ENCODE results near the gene C9orf72.
"Not testable (repeated sequence)": the region's sequence is repeated elsewhere in the genome, so short reads cannot be mapped to it uniquely, and the experiment has no call there.

C9orf72 gene

GRCh38 chr9:27618066-27618465, 44.8 kb upstream of the C9orf72 start:
- TF ChIP-seq CTCF (IDR thresholded peaks at IDR 0.05; ENCODE audit: low read length) (no peak), EZH2phosphoT487 (IDR thresholded peaks at IDR 0.05; ENCODE audit: low read length) (no peak), EZH2 (optimal IDR thresholded peaks at IDR 0.05; ENCODE audit: low read depth, low read length) (no peak)
- Histone ChIP-seq H3K4me2 (ENCODE audit: low read depth, low read length) (no peak overlapping the region), H3K9ac (ENCODE audit: low read length) (no peak overlapping the region), H3K9me2 (replicated peaks; ENCODE audit: insufficient read depth, low read length) (no peaks in the 10 kb centered on the region), H3K27me3 (replicated peaks; ENCODE audit: insufficient read depth, low read length) (no peaks in the 10 kb centered on the region), H2AFZ (ENCODE audit: low read length) (no peak overlapping the region), H3K27ac (ENCODE audit: low read length) (no peak overlapping the region), H3K9me3 (replicated peaks; ENCODE audit: insufficient read depth, low read length) (no peaks in the 10 kb centered on the region), H3K4me3 (ENCODE audit: low read length) (no peak overlapping the region), H3K4me1 (ENCODE audit: low read length) (no peaks in the 10 kb centered on the region), H3K79me2 (ENCODE audit: low read length) (no peaks in the 10 kb centered on the region), H4K20me1 (ENCODE audit: insufficient read depth, low read length) (no peaks in the 10 kb centered on the region), H3K36me3 (replicated peaks; ENCODE audit: insufficient read depth, low read length) (no peaks in the 10 kb centered on the region), H3F3A (ENCODE audit: insufficient read depth, low read length) (no peaks in the 10 kb centered on the region)
- no peak for DNase-seq

- Histone ChIP-seq H3K27me3 (replicated peaks; ENCODE audit: insufficient read depth, low read length) (no peaks in the 10 kb centered on the region), H3K9me3 (replicated peaks; ENCODE audit: insufficient read depth, low read length) (no peaks in the 10 kb centered on the region), H3K4me3 (ENCODE audit: low read length) (no peak overlapping the region), H3K4me2 (ENCODE audit: low read depth, low read length) (no peak overlapping the region), H2AFZ (ENCODE audit: low read length) (no peak overlapping the region), H3K79me2 (ENCODE audit: low read length) (no peaks in the 10 kb centered on the region), H3K27ac (ENCODE audit: low read length) (no peak overlapping the region), H3K4me1 (ENCODE audit: low read length) (no peaks in the 10 kb centered on the region), H3K9ac (ENCODE audit: low read length) (no peak overlapping the region), H3K36me3 (replicated peaks; ENCODE audit: insufficient read depth, low read length) (no peaks in the 10 kb centered on the region), H4K20me1 (ENCODE audit: insufficient read depth, low read length) (no peaks in the 10 kb centered on the region), H3K9me2 (replicated peaks; ENCODE audit: insufficient read depth, low read length) (no peaks in the 10 kb centered on the region), H3F3A (ENCODE audit: insufficient read depth, low read length) (no peaks in the 10 kb centered on the region)
- DNase-seq, result no peak
- TF ChIP-seq CTCF (IDR thresholded peaks at IDR 0.05; ENCODE audit: low read length) (no peak), EZH2 (optimal IDR thresholded peaks at IDR 0.05; ENCODE audit: low read depth, low read length) (no peak), EZH2phosphoT487 (IDR thresholded peaks at IDR 0.05; ENCODE audit: low read length) (no peak)
Measured at GRCh38 chr9:27614551-27614950, 41.3 kb upstream of the C9orf72 start.

- not testable (repeated sequence) for H4K20me1 ChIP-seq (ENCODE audit: insufficient read depth, low read length); H3K9ac ChIP-seq (ENCODE audit: low read length); H3K9me2 ChIP-seq (replicated peaks; ENCODE audit: insufficient read depth, low read length); H2AFZ ChIP-seq (ENCODE audit: low read length); H3K9me3 ChIP-seq (replicated peaks; ENCODE audit: insufficient read depth, low read length); H3K27ac ChIP-seq (ENCODE audit: low read length); H3K4me3 ChIP-seq (ENCODE audit: low read length); H3K27me3 ChIP-seq (replicated peaks; ENCODE audit: insufficient read depth, low read length); DNase-seq; H3K4me1 ChIP-seq (ENCODE audit: low read length); H3F3A ChIP-seq (ENCODE audit: insufficient read depth, low read length); H3K36me3 ChIP-seq (replicated peaks; ENCODE audit: insufficient read depth, low read length); H3K4me2 ChIP-seq (ENCODE audit: low read depth, low read length); H3K79me2 ChIP-seq (ENCODE audit: low read length)
Measured at GRCh38 chr9:27612036-27612435, 38.8 kb upstream of the C9orf72 start.

GRCh38 chr9:27610622-27611021, 37.3 kb upstream of the C9orf72 start:
- Histone ChIP-seq H2AFZ (ENCODE audit: low read length) (no peak overlapping the region), H3K27ac (ENCODE audit: low read length) (no peak overlapping the region), H3K9me3 (replicated peaks; ENCODE audit: insufficient read depth, low read length) (no peaks in the 10 kb centered on the region), H3K9me2 (replicated peaks; ENCODE audit: insufficient read depth, low read length) (no peaks in the 10 kb centered on the region), H3K27me3 (replicated peaks; ENCODE audit: insufficient read depth, low read length) (no peaks in the 10 kb centered on the region), H3K9ac (ENCODE audit: low read length) (no peak overlapping the region), H3K4me1 (ENCODE audit: low read length) (no peaks in the 10 kb centered on the region), H4K20me1 (ENCODE audit: insufficient read depth, low read length) (no peaks in the 10 kb centered on the region), H3F3A (ENCODE audit: insufficient read depth, low read length) (no peaks in the 10 kb centered on the region), H3K4me3 (ENCODE audit: low read length) (no peak overlapping the region), H3K79me2 (ENCODE audit: low read length) (no peaks in the 10 kb centered on the region), H3K36me3 (replicated peaks; ENCODE audit: insufficient read depth, low read length) (no peaks in the 10 kb centered on the region), H3K4me2 (ENCODE audit: low read depth, low read length) (no peak overlapping the region)
- DNase-seq, result no peak
- TF ChIP-seq CTCF (IDR thresholded peaks at IDR 0.05; ENCODE audit: low read length), result no peak
- TF ChIP-seq EZH2phosphoT487 (IDR thresholded peaks at IDR 0.05; ENCODE audit: low read length), result no peak
- TF ChIP-seq EZH2 (optimal IDR thresholded peaks at IDR 0.05; ENCODE audit: low read depth, low read length), result no peak

Measured in MM.1S (cell line).